ENCODE results near the gene STON2.

GRCh38 chr14:81337073-81337472 is 63.1 kb downstream of the STON2 start:
- TF ChIP-seq POLR2AphosphoS5 (IDR thresholded peaks at IDR 0.05; ENCODE audit: low read depth, low read length): no peak
- TF ChIP-seq, protein P1, sequence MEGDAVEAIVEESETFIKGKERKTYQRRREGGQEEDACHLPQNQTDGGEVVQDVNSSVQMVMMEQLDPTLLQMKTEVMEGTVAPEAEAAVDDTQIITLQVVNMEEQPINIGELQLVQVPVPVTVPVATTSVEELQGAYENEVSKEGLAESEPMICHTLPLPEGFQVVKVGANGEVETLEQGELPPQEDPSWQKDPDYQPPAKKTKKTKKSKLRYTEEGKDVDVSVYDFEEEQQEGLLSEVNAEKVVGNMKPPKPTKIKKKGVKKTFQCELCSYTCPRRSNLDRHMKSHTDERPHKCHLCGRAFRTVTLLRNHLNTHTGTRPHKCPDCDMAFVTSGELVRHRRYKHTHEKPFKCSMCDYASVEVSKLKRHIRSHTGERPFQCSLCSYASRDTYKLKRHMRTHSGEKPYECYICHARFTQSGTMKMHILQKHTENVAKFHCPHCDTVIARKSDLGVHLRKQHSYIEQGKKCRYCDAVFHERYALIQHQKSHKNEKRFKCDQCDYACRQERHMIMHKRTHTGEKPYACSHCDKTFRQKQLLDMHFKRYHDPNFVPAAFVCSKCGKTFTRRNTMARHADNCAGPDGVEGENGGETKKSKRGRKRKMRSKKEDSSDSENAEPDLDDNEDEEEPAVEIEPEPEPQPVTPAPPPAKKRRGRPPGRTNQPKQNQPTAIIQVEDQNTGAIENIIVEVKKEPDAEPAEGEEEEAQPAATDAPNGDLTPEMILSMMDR (IDR thresholded peaks at IDR 0.05): no peak
- no peak for TF ChIP-seq SIN3A (IDR thresholded peaks at IDR 0.05; ENCODE audit: borderline replicate concordance, insufficient read depth, low read depth, low read length)
